Measurements from ENCODE around the gene JUND.
"Not testable (repeated sequence)": the region's sequence is repeated elsewhere in the genome, so short reads cannot be mapped to it uniquely, and the experiment has no call there.

JUND gene

GRCh38 chr19:18281082-18282020, at the start of gene JUND:
Gene JUND, minus strand, starts transcription at chr19:18281622. Its CDS starts 138 bp downstream, at chr19:18281484.
- DNase-seq: peak; percentile 99

- DNase-seq: no peak
Observed at GRCh38 chr19:18330868-18331267, 49.4 kb upstream of the JUND start.

GRCh38 chr19:18329035-18329376, 47.6 kb upstream of the JUND start:
- DNase-seq: no peak

- peak; percentile 81 for DNase-seq
Observed at GRCh38 chr19:18328340-18329034, 47.1 kb upstream of the JUND start.

- DNase-seq: no peak
Observed at GRCh38 chr19:18326772-18327171, 45.4 kb upstream of the JUND start.

- DNase-seq: not testable (repeated sequence)
Observed at GRCh38 chr19:18324373-18324731, 42.9 kb upstream of the JUND start.

GRCh38 chr19:18322759-18323460, 41.5 kb upstream of the JUND start, which contains the start of gene LSM4:
Gene LSM4, minus strand, starts transcription at chr19:18323076. Its CDS starts 56 bp downstream, at chr19:18323020.
- DNase-seq: peak; percentile 99

- DNase-seq: peak; percentile 75
Observed at GRCh38 chr19:18322318-18322758, 40.9 kb upstream of the JUND start.

- DNase-seq: no peak
Observed at GRCh38 chr19:18321734-18322102, 40.3 kb upstream of the JUND start.

- DNase-seq: no peak
Observed at GRCh38 chr19:18320865-18321733, 39.7 kb upstream of the JUND start.

- no peak for DNase-seq
Observed at GRCh38 chr19:18319591-18320135, 38.2 kb upstream of the JUND start.

- DNase-seq: peak; percentile 75
Observed at GRCh38 chr19:18317961-18318800, 36.8 kb upstream of the JUND start.

- no peak for DNase-seq
Observed at GRCh38 chr19:18313398-18313797, 32.0 kb upstream of the JUND start.

- no peak for DNase-seq
Observed at GRCh38 chr19:18312092-18312534, 30.7 kb upstream of the JUND start.

GRCh38 chr19:18311502-18312091, 30.2 kb upstream of the JUND start:
- DNase-seq: no peak

- no peak for DNase-seq
Observed at GRCh38 chr19:18310966-18311365, 29.5 kb upstream of the JUND start.

GRCh38 chr19:18310118-18310909, 28.9 kb upstream of the JUND start:
- DNase-seq: no peak

GRCh38 chr19:18309525-18310064, 28.2 kb upstream of the JUND start:
- DNase-seq: no peak

- no peak for DNase-seq
Observed at GRCh38 chr19:18308948-18309325, 27.5 kb upstream of the JUND start.
